Right lobe of liver (tissue), 6 donors: ENCODE results near the gene UBA3. TPM values are rescaled to one million over a fixed set of nuclear protein-coding genes. Genes with fewer than 3 reads are reported as not detected.

Source experiments
- ATAC-seq, 4 donors: fragments of 200-7000 bp; cut with Tn5 transposase; one replicate each; pipeline ENCODE4 v1.9.1; 2020; ENCODE audit warnings: mild to moderate bottlenecking in 4 of 4, moderate library complexity in 4 of 4
- DNase-seq, 3 donors: peaks; one replicate each; pipeline ENCODE4 v3.0.0-alpha.2; 2020
- H3K27ac ChIP-seq, 3 donors: fragments of 200-600 bp; one replicate each; pipeline ENCODE4 v1.8.0; 2022
- H3K27me3 ChIP-seq, 2 donors: fragments of 200-600 bp; one replicate each; pipeline ENCODE4 v1.8.0; 2022
- H3K36me3 ChIP-seq, 4 donors: fragments of 200-600 bp; sonication (generic) in 1 of 4; one replicate each; pipeline versions ENCODE4 v1.5.1 to v1.8.0; 2017 to 2022; ENCODE audit warnings: control low read depth in 1 of 4
- H3K4me1 ChIP-seq, 4 donors: fragments of 200-600 bp; sonication (generic) in 1 of 4; one replicate each; pipeline versions ENCODE4 v1.5.1 to v1.8.0; 2017 to 2022; ENCODE audit warnings: control low read depth in 1 of 4
- H3K4me3 ChIP-seq, 3 donors: fragments of 200-600 bp; one replicate each; pipeline ENCODE4 v1.8.0; 2022
- H3K9me3 ChIP-seq, 4 donors: fragments of 200-600 bp; sonication (generic) in 1 of 4; one replicate each; pipeline versions ENCODE4 v1.5.1 to v1.8.0; 2017 to 2022; ENCODE audit warnings: control low read depth in 1 of 4
- POLR2A ChIP-seq: fragments of 450-650 bp; IDR thresholded peaks from one replicate; pipeline ENCODE4 v1.6.1; 2017; ENCODE audit warnings: antibody characterized with exemption, mild to moderate bottlenecking
- WGBS: methylation state at CpG from one replicate; pipeline ENCODE4 v1.1.6; 2018; ENCODE audit warnings: low coverage, low lambda C conversion rate; ENCODE audit not compliant: insufficient coverage; ENCODE audit errors: missing lambda C conversion rate; 5-methylcytosine and 5-hydroxymethylcytosine counted together
- intact Hi-C, 2 donors: fragments of 100-400 bp; cut with DNase I; formaldehyde crosslinking; loops; one replicate each; pipeline versions ENCODE4 v1.11.2 to v1.14.1; 2022
- long read RNA-seq: library from polyadenylated mRNA; unstranded; transcript quantifications from one replicate; pipeline ENCODE4 v2.0.0, GENCODE V29; 2019
- total RNA-seq, 6 experiments: library from RNA; depleted of rRNA in 2 of 6; stranded (reverse); fragments of >200 nt in 2 of 6; fragmentation: NEBNext Ultra II Directional in 3 of 6; extraction: Animal tissue kit (Norgen Biotek cat#: 25700) in 3 of 6; gene quantifications; one replicate each; pipeline versions ENCODE4 v1.1.0 to v1.2.4, GENCODE V29; 2016 to 2023
- TF ChIP-seq, protein P1 (sequence below), 4 donors: fragments of 200-600 bp in 3 of 4; fragments of 450-650 bp in 1 of 4; IDR thresholded peaks; one replicate each; pipeline versions ENCODE4 v1.5.1 to v1.8.0; 2016 to 2022; ENCODE audit warnings: antibody characterized with exemption in 4 of 4, mild to moderate bottlenecking in 2 of 4
- donor health status: DM: no; HTN: yes; CAD: no.
- donor health status: DM: no; HTN: no; CAD: no.
- donor health status: DM: no; HTN: no; CAD: no.
- donor health status: DM: no; HTN: yes; CAD: no.
- donor health status: DM: no; HTN: yes; CAD: no.

Gene UBA3
- 10 to 100 TPM; 17.2 to 27.3 (median 20.3) TPM for total RNA-seq
- long read RNA-seq, partial matches to known transcripts, result 1 of 4 reads
- long read RNA-seq, other reads (novel, unspliced or antisense), result 0 of 4 reads

DNA sequence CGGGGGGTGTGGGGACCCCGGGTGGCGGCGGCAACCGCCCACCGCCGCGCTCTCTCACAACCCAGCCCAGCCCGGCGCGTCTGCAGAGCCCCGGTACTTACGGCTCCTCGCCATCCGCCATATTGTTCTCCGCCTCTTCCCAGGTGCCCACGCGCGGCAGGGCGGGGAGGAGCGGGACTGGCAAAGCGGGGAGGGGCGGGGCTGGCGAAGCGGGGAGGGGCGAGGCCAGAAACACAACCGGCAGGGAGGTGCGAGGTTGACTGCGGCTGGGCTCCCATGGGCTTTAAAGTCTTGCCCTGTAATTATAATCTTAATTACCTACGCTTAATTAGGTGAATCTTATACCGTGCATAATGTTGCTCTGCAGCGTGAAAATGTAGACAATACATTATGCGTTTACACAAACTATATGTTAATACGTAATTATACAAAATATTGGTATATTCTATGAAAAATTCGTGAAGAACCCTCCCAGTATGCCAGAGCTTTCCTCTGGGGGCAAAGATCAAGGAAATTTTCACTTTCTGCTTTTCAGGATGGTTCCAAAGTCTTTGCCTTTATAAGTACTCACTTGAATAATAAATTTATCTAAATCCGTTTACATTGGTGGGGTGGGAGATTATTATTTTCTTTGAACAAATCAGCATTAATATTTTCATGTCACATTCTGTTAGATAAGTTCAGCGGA is at the start of gene UBA3:
Gene UBA3, minus strand, starts transcription at position 133 of the 688 bp plus-strand sequence. Its CDS starts 12 bp downstream, at position 121.
- Histone ChIP-seq H3K27ac (peak within 1 kb of the TSS; percentile 49 to 86 (median 80)), H3K4me3 (peak within 1 kb of the TSS; percentile 85 to 92 (median 91)), H3K36me3 (no peaks in the 10 kb centered on the region), H3K9me3 (no peaks in the 10 kb centered on the region), H3K4me1 (peaks cover 0 to 30% (median 6%) of the 10 kb centered on the region in 4 donors), H3K27me3 (no peaks in the 10 kb centered on the region)
- ATAC-seq (peak; percentile 84 to 94 (median 90)), DNase-seq (peak; percentile 94 to 95 (median 95))
- peak; percentile 35 for TF ChIP-seq POLR2A
- TF ChIP-seq, protein P1, sequence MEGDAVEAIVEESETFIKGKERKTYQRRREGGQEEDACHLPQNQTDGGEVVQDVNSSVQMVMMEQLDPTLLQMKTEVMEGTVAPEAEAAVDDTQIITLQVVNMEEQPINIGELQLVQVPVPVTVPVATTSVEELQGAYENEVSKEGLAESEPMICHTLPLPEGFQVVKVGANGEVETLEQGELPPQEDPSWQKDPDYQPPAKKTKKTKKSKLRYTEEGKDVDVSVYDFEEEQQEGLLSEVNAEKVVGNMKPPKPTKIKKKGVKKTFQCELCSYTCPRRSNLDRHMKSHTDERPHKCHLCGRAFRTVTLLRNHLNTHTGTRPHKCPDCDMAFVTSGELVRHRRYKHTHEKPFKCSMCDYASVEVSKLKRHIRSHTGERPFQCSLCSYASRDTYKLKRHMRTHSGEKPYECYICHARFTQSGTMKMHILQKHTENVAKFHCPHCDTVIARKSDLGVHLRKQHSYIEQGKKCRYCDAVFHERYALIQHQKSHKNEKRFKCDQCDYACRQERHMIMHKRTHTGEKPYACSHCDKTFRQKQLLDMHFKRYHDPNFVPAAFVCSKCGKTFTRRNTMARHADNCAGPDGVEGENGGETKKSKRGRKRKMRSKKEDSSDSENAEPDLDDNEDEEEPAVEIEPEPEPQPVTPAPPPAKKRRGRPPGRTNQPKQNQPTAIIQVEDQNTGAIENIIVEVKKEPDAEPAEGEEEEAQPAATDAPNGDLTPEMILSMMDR (IDR thresholded peaks at IDR 0.05), result no peak
- intact Hi-C loops, result no loop called here
- WGBS, result 4% methylated on average over 24 of the region's 37 CpGs

GRCh38 chr3:69129531-69129930 is 49.4 kb upstream of the UBA3 start:
- TF ChIP-seq, protein P1 (IDR thresholded peaks at IDR 0.05), result no peak
- TF ChIP-seq POLR2A, result no peak
- no peak overlapping the region for H3K27ac ChIP-seq
- 10% methylated on average over 1 of the region's 1 CpG for WGBS

GRCh38 chr3:69128509-69128908 is 48.3 kb upstream of the UBA3 start:
- no peak for ATAC-seq
- H3K4me1 ChIP-seq, result no peaks in the 10 kb centered on the region
- intact Hi-C loops, result no loop called here
- no peak overlapping the region for H3K27ac ChIP-seq
- TF ChIP-seq POLR2A, result no peak
- TF ChIP-seq, protein P1 (IDR thresholded peaks at IDR 0.05), result no peak
- no peak overlapping the region for H3K4me3 ChIP-seq
- no peaks in the 10 kb centered on the region for H3K36me3 ChIP-seq
- no peaks in the 10 kb centered on the region for H3K9me3 ChIP-seq
- no peak for DNase-seq
- no peaks in the 10 kb centered on the region for H3K27me3 ChIP-seq

More at GRCh38 chr3:69129531-69129930, 49.4 kb upstream of the UBA3 start:
- H3K27me3 ChIP-seq, result no peaks in the 10 kb centered on the region
- no peaks in the 10 kb centered on the region for H3K36me3 ChIP-seq
- DNase-seq (no peak), ATAC-seq (no peak)
- H3K4me3 ChIP-seq, result no peak overlapping the region
- no peaks in the 10 kb centered on the region for H3K4me1 ChIP-seq
- H3K9me3 ChIP-seq, result no peaks in the 10 kb centered on the region
- intact Hi-C loops, result no loop called here

DNA sequence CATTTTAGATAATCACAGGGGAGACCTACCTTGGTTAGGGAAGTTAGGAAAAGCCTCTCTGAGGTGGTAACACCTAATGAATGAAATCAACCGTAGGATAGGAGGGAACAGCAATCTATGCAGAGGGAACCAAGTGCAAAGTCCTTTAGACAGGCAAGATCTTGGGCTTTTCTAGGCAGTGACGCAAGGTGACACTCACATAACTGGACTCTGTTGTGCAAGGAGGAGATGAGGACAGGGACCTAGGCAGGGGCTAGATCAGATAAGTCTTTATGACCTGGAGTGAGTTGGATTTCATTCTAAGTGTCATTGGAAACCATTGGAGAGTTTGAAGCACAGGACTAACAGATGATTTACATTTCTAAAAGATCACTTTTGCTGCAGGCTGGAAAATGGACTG is 46.8 kb upstream of the UBA3 start:
- Histone ChIP-seq H3K4me3 (no peak overlapping the region), H3K27me3 (no peaks in the 10 kb centered on the region), H3K27ac (no peak overlapping the region), H3K4me1 (no peaks in the 10 kb centered on the region), H3K36me3 (no peaks in the 10 kb centered on the region), H3K9me3 (no peaks in the 10 kb centered on the region)
- WGBS, result 59% methylated on average over 2 of the region's 2 CpGs
- intact Hi-C loops, result no loop called here
- ATAC-seq, result no peak
- TF ChIP-seq, protein P1 (IDR thresholded peaks at IDR 0.05), result no peak
- no peak for TF ChIP-seq POLR2A
- no peak for DNase-seq
